B cell (primary cell): ENCODE data around the gene AURKAIP1. TPM values are rescaled to one million over a fixed set of nuclear protein-coding genes. Genes with fewer than 3 reads are reported as not detected.

Experiments used
- ATAC-seq: fragments of 200-7000 bp; cut with Tn5 transposase; one replicate; pipeline ENCODE4 v1.10.0; 2021; ENCODE audit warnings: low read depth, mild to moderate bottlenecking, moderate number of reproducible peaks, moderate library complexity
- CTCF ChIA-PET: fragments of 350-600 bp; sonication (Branson Sonifier 250); formaldehyde crosslinking; loops from one replicate; lab custom pipeline; 2021; ENCODE audit warnings: antibody characterized with exemption, inconsistent platforms; lab: Charles Lee
- POLR2A ChIA-PET: fragments of 350-600 bp; sonication (Branson Sonifier 250); formaldehyde crosslinking; loops from one replicate; lab custom pipeline; 2021; ENCODE audit warnings: antibody characterized with exemption; lab: Charles Lee
- DNase-seq: peaks from one replicate; pipeline ENCODE4 v3.0.0; 2013
- H2AFZ ChIP-seq: 2 replicates; pipeline ENCODE4 v1.6.1; 2012; ENCODE audit warnings: mild to moderate bottlenecking, low read depth, low read length; ENCODE audit not compliant: insufficient read depth, poor library complexity, severe bottlenecking
- H3K27ac ChIP-seq, 2 donors: 1 replicate in 1 of 2; 2 replicates in 1 of 2; pipeline ENCODE4 v1.5.1; 2012 to 2013; ENCODE audit warnings: low read length in 2 of 2, mild to moderate bottlenecking in 2 of 2, moderate library complexity in 1 of 2
- H3K27me3 ChIP-seq, 4 experiments: fragments of 200-600 bp in 1 of 4; sonication (generic) in 1 of 4; replicated peaks in 1 of 4; 1 replicate in 2 of 4; 2 replicates in 2 of 4; pipeline versions ENCODE4 v1.6.1 to v1.7.0; 2013 to 2016; ENCODE audit warnings: low read length in 3 of 4, mild to moderate bottlenecking in 2 of 4, mixed read lengths in 1 of 4, moderate library complexity in 1 of 4; ENCODE audit not compliant: insufficient read depth in 4 of 4, control insufficient read depth in 3 of 4; ENCODE audit errors: control extremely low read depth in 1 of 4
- H3K36me3 ChIP-seq, 2 experiments: replicated peaks in 1 of 2; 1 replicate in 1 of 2; 2 replicates in 1 of 2; pipeline versions ENCODE4 v1.6.1 to v1.7.1; 2013; ENCODE audit warnings: low read length in 1 of 2; ENCODE audit not compliant: insufficient read depth in 2 of 2, control insufficient read depth in 1 of 2; ENCODE audit errors: control extremely low read depth in 1 of 2, extremely low read depth in 1 of 2
- H3K4me1 ChIP-seq, 2 donors: fragments of 200-600 bp in 1 of 2; sonication (generic) in 1 of 2; 1 replicate in 1 of 2; 2 replicates in 1 of 2; pipeline versions ENCODE4 v1.5.1 to v1.6.1; 2013 to 2017; ENCODE audit warnings: low read length in 2 of 2; ENCODE audit not compliant: control insufficient read depth in 2 of 2, insufficient read depth in 2 of 2
- H3K4me2 ChIP-seq: replicated peaks from 2 replicates; pipeline ENCODE3; 2012; ENCODE audit warnings: mild to moderate bottlenecking, low read depth, low read length; ENCODE audit not compliant: poor library complexity, severe bottlenecking
- H3K4me3 ChIP-seq, 5 experiments: fragments of 200-600 bp in 1 of 5; sonication (generic) in 1 of 5; 1 replicate in 3 of 5; 2 replicates in 2 of 5; pipeline versions ENCODE4 v1.5.1 to v1.7.0; 2011 to 2016; ENCODE audit warnings: low read length in 4 of 5, mild to moderate bottlenecking in 4 of 5, low read depth in 2 of 5, control low read depth in 1 of 5, moderate library complexity in 1 of 5; ENCODE audit not compliant: insufficient read depth in 1 of 5; ENCODE audit errors: control extremely low read depth in 1 of 5, extremely low read depth in 1 of 5
- H3K79me2 ChIP-seq: fragments of 200-600 bp; sonication (generic); one replicate; pipeline ENCODE4 v1.6.0; 2016; ENCODE audit warnings: low read length; ENCODE audit not compliant: control insufficient read depth, insufficient read depth
- H3K9ac ChIP-seq: fragments of 200-600 bp; sonication (generic); 2 replicates; pipeline ENCODE4 v1.6.1; 2017; ENCODE audit warnings: mild to moderate bottlenecking, low read length, moderate library complexity
- H3K9me3 ChIP-seq, 3 donors: one replicate each; pipeline versions ENCODE4 v1.6.1 to v1.7.1; 2013; ENCODE audit warnings: low read length in 2 of 3; ENCODE audit not compliant: control insufficient read depth in 2 of 3, insufficient read depth in 1 of 3; ENCODE audit errors: control extremely low read depth in 1 of 3
- H4K20me1 ChIP-seq: 2 replicates; pipeline ENCODE4 v1.6.0; 2012; ENCODE audit warnings: mild to moderate bottlenecking, low read length; ENCODE audit not compliant: insufficient read depth, control insufficient read depth, poor library complexity, severe bottlenecking
- H3K27ac Mint-ChIP-seq: one replicate; pipeline ENCODE4 v1.8.0; 2021; ENCODE audit warnings: mixed read lengths
- H3K27me3 Mint-ChIP-seq: one replicate; pipeline ENCODE4 v1.8.0; 2021; ENCODE audit warnings: mixed read lengths
- H3K4me1 Mint-ChIP-seq: one replicate; pipeline ENCODE4 v1.8.0; 2021; ENCODE audit warnings: mixed read lengths
- H3K4me3 Mint-ChIP-seq: one replicate; pipeline ENCODE4 v1.8.0; 2021; ENCODE audit warnings: mixed read lengths
- H3K9me3 Mint-ChIP-seq: one replicate; pipeline ENCODE4 v1.8.0; 2022; ENCODE audit warnings: mixed read lengths; ENCODE audit not compliant: insufficient read depth
- EZH2 ChIP-seq: IDR thresholded peaks from 2 replicates; pipeline ENCODE4 v1.6.1; 2012; ENCODE audit warnings: borderline replicate concordance, low read depth, mild to moderate bottlenecking, moderate library complexity, low read length; ENCODE audit not compliant: insufficient read depth, poor library complexity, severe bottlenecking
- WGBS: methylation state at CpG from one replicate; pipeline ENCODE4 v1.1.5; 2013; ENCODE audit warnings: missing lambda C conversion rate; ENCODE audit not compliant: insufficient coverage; 5-methylcytosine and 5-hydroxymethylcytosine counted together
- intact Hi-C: fragments of 100-400 bp; cut with micrococcal nuclease; formaldehyde crosslinking; loops from one replicate; pipeline ENCODE4 v1.10.0; 2022
- polyA plus RNA-seq: library from polyadenylated mRNA; depleted of rRNA; stranded (reverse); fragments of >200 nt; gene quantifications from 2 replicates; pipeline ENCODE4 v1.2.3, GENCODE V29; 2012
- total RNA-seq, 2 donors: library from RNA; stranded (reverse); fragments of 120-200 nt in 1 of 2; gene quantifications; 1 replicate in 1 of 2; 2 replicates in 1 of 2; pipeline versions ENCODE4 v1.2.3 to v1.2.4, GENCODE V29; 2013 to 2022
- TF ChIP-seq, protein P1 (sequence below): fragments of 200-600 bp; IDR thresholded peaks from one replicate; pipeline ENCODE4 v1.8.0; 2022; ENCODE audit warnings: antibody characterized with exemption, mild to moderate bottlenecking

The AURKAIP1 gene
- total and polyA plus RNA-seq, 2 donors (not counting 1 experiment from before 2014, with no cell fraction given) = 61.1 to 61.7 TPM

DNA sequence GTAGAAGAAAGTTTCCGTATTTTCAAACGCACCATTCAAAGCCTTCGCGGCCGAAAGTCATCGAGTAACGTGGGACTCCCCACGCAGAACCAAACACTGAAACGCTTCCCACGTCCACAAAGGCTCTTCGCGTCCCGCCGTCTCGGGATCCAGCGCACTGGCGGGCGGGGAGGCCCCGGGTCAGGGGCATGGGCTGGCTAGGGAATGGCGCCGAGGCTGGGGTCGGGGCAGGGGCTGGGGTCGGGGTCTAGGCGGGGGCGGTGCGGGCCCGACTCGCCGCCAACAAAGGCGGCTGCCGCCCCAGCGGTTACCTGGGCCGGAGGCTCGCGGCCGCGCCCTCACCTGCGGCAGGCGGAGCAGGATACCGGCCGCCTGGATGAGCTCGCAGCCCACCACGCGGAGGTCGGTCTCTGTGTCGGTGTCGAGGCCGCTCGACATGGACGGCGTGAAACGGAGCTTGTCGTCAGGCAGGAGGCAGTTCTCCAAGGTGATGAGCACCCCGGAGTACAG is 23.7 kb upstream of the AURKAIP1 start:
- Mint-ChIP-seq H3K9me3 (no peaks in the 10 kb centered on the region), H3K27ac (peak overlapping the region; percentile 72), H3K4me3 (peak overlapping the region; percentile 94), H3K4me1 (peaks cover 51% of the 10 kb centered on the region), H3K27me3 (no peaks in the 10 kb centered on the region)
- DNase-seq (peak; percentile 42), ATAC-seq (peak; percentile 1)
- no peak for TF ChIP-seq EZH2
- TF ChIP-seq, protein P1, sequence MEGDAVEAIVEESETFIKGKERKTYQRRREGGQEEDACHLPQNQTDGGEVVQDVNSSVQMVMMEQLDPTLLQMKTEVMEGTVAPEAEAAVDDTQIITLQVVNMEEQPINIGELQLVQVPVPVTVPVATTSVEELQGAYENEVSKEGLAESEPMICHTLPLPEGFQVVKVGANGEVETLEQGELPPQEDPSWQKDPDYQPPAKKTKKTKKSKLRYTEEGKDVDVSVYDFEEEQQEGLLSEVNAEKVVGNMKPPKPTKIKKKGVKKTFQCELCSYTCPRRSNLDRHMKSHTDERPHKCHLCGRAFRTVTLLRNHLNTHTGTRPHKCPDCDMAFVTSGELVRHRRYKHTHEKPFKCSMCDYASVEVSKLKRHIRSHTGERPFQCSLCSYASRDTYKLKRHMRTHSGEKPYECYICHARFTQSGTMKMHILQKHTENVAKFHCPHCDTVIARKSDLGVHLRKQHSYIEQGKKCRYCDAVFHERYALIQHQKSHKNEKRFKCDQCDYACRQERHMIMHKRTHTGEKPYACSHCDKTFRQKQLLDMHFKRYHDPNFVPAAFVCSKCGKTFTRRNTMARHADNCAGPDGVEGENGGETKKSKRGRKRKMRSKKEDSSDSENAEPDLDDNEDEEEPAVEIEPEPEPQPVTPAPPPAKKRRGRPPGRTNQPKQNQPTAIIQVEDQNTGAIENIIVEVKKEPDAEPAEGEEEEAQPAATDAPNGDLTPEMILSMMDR = no peak
- intact Hi-C loops = loop anchor here (1.0 kb wide), 3 partner anchors 9 to 217 kb away; partner anchors contain the start of genes AURKAIP1, MIB2 and MRPL20
- under 1% methylated on average over 53 of the region's 54 CpGs for WGBS
- peak overlapping the region; percentile 90 for H3K9ac ChIP-seq
- H3K36me3 ChIP-seq = peaks cover 2 to 51% of the 10 kb centered on the region in 2 experiments
- peak overlapping the region; percentile 70 to 85 for H3K27ac ChIP-seq
- H3K4me3 ChIP-seq = peak overlapping the region; percentile 79 to 95 (median 89)
- H2AFZ ChIP-seq = peak overlapping the region; percentile 87
- no peaks in the 10 kb centered on the region for H3K9me3 ChIP-seq
- peaks cover 23% of the 10 kb centered on the region for H4K20me1 ChIP-seq
- ChIA-PET POLR2A (interaction anchor here (0.5 to 2.0 kb wide), 9 partner anchors 9 to 510 kb away, joined by 3 to 23 read pairs (median 4); partner anchors contain the start of genes AURKAIP1, MRPL20 and UBE2J2), CTCF (interaction anchor here (0.7 to 2.3 kb wide), 10 partner anchors 8 to 511 kb away, joined by 3 to 12 read pairs (median 4); partner anchors contain the start of genes AURKAIP1 and MRPL20)
- H3K4me1 ChIP-seq = peaks cover 23 to 29% of the 10 kb centered on the region in 2 donors
- H3K4me2 ChIP-seq = peak overlapping the region; percentile 91
- peaks cover 64% of the 10 kb centered on the region for H3K79me2 ChIP-seq
- H3K27me3 ChIP-seq = no peaks in the 10 kb centered on the region

DNA sequence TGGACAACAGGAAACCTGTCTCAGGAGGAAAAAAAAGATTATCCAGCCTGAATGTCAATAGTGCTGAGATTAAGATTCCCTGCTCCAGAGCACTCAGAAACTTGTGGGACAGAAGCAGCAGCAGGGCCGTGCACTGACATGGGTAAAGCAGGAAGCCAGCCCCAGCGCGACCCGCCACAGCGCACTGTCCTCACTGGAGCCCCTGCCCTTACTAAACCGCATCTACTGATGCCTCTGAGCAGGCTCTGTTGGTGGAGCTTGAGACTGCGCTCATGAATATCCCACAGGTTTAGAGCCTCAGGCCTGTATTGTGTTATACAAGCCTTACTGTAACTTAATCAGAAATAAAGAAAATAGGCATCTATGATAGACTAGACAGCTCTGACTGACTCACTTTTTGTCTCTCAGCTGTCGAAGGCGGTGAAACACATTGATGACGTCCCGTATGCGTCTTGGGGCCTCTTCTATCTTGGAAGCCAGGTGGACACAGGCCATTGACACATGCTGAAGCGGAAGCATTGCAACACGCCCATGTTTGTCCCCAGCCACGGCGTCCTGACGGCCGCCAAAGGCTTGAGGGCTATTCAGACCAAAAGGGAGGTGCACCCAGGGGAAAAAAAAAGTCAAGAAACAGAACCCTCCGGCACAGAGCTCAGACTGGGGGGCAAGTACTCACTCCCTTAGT is 23.0 kb upstream of the AURKAIP1 start:
- Mint-ChIP-seq H3K27me3 (no peaks in the 10 kb centered on the region), H3K4me1 (peaks cover 46% of the 10 kb centered on the region), H3K4me3 (peak overlapping the region; percentile 94), H3K27ac (peak overlapping the region; percentile 72), H3K9me3 (no peaks in the 10 kb centered on the region)
- DNase-seq = no peak
- peaks cover 23 to 29% of the 10 kb centered on the region in 2 donors for H3K4me1 ChIP-seq
- peak overlapping the region; percentile 90 for H3K9ac ChIP-seq
- H3K4me2 ChIP-seq = peak overlapping the region; percentile 91
- H3K9me3 ChIP-seq = no peaks in the 10 kb centered on the region
- TF ChIP-seq, protein P1 = no peak
- no peak for TF ChIP-seq EZH2
- WGBS = 65% methylated on average over 16 of the region's 19 CpGs
- H2AFZ ChIP-seq = peak overlapping the region; percentile 87
- peaks cover 31% of the 10 kb centered on the region for H4K20me1 ChIP-seq
- peaks cover 8 to 58% of the 10 kb centered on the region in 2 experiments for H3K36me3 ChIP-seq
- H3K4me3 ChIP-seq = peak overlapping the region; percentile 79 to 95 (median 89)
- peaks cover 72% of the 10 kb centered on the region for H3K79me2 ChIP-seq
- H3K27ac ChIP-seq = peak overlapping the region in 1 of 2 donors; percentile 85
- POLR2A ChIA-PET = interaction anchor here (0.5 to 0.6 kb wide), 2 partner anchors 9 to 395 kb away, joined by 3 to 4 read pairs; partner anchors contain the start of gene MRPL20
- no peak for ATAC-seq
- CTCF ChIA-PET = interaction anchor here (1.6 kb wide), 1 partner anchor 108 kb away, joined by 4 read pairs; no protein-coding TSS in a partner anchor
- intact Hi-C loops = no loop called here
- no peaks in the 10 kb centered on the region for H3K27me3 ChIP-seq
